SIG-M5 (cell line): ENCODE results near the gene CISD1.
A peak's percentile ranks its signal among the peaks of the same experiment; 100 is the strongest.
"Not testable (repeated sequence)": the region's sequence is repeated elsewhere in the genome, so short reads cannot be mapped to it uniquely, and the experiment has no call there.

Experiments used
- DNase-seq: peaks from one replicate; lab custom pipeline; 2025; lab: John Stamatoyannopoulos, UW

The CISD1 gene

DNA sequence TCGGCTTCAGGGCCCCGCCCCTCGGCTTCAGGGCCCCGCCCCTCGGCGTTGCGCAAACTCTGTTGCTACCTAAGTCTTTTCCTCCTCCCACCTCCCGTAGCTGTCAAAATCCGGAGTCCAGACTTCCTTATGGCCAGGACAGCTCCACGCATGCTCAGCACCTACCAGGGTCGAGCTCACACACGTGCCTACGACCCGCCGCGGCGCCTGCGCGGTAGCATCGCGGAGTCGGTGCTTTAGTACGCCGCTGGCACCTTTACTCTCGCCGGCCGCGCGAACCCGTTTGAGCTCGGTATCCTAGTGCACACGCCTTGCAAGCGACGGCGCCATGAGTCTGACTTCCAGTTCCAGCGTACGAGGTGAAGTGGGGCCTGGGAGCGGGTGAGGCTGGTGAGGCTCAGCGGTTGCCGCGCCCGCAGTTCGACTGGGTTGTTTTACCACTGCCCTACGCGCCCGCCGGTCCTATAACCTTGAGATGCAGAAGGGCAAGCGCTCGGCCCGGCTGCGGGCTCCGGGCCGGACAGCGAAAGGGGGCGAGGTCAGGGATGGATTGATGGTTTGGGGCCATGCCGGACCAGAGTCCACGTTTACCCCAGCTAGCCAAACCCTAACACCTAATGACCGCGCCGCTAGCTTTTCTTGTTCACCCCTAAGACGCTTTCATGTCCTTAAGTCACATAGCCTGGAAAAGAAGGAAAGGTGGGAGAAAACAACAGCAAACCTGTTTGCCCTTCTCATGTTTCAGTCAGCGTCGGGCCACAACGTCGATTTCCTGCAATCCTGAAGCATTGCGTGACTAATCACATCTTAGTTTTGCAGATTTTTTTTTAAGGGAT is at the start of gene CISD1:
Gene CISD1, plus strand, starts transcription at position 217 of the 836 bp plus-strand sequence. Its CDS starts 112 bp downstream, at position 329.
- DNase-seq = peak; percentile 79

DNA sequence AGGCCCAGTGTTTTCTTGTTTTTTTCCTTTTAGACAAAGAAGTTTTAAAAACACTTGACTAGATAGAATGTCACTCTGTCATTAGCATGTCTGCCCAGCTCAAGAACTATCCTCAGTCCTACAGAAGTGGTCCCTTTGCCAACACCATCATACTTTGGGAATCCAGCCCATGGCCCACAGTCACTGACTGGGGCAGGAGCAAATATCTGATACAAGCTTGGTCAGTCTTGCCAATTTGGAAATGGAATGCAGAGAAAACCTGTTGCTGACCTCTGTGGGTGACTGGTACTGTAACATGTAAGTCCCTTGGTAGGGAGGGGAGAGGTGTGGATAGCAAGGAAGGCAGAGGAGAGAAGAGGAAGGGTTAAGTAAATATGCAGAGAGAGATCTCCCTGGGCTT is 49.1 kb upstream of the CISD1 start:
- DNase-seq = no peak

DNA sequence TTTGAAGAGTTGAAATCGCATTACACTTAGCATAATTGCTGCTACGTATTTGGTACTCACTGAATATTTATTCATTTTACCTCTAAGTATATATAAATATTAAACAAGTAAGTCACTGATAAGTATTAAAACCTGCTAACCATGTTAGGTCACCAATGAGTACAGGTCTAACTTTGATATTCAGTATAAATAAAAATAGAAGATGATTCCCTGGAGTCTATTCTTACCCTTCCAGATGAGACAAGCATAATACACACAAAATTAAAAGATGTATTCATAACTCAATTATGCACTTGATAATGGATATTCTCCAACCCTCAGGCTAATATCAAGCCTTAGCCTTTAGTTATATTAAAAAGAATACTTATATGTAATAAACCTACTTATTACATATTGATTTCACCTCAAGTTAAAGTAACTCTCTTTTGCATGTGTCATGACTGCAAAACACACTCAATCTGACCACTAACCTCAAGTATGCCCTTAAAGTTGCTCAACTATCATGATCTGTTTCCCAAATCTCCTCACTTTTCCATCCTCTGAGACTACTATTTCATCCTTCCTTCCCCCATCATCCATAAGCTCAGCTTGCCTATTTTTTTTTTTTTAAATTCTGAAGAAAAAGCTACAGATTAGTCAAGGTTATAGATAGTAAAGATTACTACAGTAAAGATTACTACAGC is 48.1 kb upstream of the CISD1 start:
- no peak for DNase-seq

DNA sequence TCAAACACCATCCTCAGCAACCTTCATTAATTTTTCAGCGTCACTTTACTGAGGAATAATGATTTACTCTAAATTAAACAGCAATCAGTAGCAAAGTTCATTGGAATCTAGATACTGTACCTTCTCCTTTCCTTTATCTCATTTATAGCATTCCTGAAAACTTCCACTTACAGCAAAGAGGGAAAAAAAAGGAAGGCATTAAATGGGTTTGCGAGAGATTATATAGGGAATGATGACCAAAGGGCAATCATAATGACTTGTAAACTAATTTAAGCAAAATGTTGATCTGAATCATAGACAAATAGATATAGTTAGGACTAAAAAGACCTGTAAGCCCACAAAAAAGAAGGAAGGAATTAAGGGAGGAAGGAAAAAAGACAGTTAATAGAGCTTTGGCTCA is 43.3 kb upstream of the CISD1 start:
- no peak for DNase-seq

DNA sequence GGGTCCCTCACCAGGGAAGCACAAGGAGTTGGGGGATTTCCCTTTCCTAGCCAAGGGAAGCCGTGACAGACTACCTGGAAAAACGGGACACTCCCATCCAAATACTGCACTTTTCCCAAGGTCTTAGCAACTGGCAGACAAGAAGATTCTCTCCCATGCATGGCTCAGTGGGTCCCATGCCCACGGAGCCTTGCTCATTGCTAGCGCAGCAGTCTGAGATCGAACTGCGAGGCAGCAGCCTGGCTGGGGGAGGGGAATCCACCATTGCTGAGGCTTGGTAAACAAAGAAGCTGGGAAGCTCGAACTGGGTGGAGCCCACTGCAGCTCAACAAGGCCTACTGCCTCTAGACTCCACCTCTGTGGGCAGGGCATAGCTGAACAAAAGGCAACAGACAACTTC is 39.1 kb upstream of the CISD1 start:
- not testable (repeated sequence) for DNase-seq

DNA sequence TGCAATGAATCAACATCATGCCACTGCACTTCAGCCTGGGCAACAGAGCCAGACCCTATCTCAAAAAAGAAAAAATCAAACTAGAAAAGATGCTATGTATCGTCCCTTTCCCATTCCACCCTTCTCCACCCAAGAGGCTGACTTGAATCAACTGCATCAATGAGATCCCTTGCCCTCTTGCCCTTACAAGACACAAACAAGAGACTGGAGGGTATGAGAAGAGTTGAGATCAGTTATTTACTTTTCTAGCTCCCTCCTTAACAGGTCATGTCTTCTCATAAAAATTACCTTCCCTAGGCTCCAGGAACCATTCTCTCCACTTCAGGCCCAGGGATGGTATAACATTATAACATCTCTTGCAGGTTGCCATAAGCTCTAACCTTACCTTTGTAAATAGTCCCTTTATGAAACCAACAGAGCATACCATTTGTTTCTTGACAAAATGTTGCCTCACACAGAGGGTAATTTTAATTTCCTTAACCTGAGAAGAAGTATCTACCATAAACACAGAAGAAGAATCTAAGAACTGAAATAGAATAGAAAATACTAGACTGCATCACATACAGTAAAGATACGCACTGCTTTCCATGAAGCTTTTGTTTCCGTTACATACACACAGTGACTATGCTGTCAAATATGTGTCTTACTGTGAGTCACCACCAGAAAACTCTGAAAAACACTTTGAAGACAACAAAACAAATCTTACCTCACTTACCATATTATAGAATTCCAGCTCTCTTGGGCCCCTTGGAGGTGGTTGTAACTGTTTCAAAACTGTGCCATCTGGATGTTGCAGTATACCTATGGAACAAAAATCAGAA is 31.7 kb upstream of the CISD1 start:
- DNase-seq = no peak

DNA sequence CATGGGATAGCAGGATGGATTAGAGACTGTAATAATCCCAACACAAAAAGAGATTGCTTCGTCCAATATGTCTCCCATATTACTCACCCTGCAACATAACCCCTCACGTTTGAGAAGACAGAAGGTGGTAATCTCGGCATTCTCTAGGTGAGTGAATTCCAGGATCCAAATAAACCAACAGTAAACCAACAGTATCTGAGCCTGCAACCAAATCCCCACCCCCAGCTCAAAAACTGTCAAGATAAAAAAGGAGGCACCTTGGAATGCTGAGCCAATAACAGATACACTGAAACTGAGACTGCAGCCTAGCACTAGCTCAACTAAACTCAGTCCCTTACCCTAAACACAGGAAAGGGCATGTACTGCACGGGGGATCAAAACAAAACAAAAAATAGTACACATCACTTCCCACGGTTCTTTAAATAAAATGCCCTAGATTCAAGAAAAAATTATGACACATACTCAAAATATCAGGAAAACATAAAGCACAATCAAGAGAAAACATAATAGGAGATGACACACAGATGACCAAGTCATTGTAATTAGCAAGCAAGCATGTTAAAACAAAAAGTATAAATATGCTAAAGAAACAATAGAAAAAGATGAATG is 29.3 kb upstream of the CISD1 start:
- DNase-seq = no peak

DNA sequence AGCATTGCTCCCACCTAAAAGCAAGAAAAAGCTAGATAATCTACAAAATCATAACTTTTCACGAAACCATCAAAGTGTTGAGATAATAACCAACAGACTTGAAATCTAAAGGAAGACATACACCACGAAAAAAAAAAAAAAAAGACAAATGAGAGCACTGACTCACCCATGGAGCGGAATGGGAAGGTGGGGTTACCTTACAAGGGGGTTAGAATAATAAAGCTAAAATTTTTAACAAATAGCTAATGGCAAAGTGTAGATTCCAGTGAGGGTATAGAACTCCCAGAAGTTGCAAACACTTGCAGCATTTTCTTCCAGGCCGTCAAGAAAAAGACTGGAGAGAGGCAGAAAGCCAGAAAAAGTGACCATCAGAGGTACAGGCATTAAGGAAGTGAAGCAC is 28.4 kb upstream of the CISD1 start:
- DNase-seq = no peak

DNA sequence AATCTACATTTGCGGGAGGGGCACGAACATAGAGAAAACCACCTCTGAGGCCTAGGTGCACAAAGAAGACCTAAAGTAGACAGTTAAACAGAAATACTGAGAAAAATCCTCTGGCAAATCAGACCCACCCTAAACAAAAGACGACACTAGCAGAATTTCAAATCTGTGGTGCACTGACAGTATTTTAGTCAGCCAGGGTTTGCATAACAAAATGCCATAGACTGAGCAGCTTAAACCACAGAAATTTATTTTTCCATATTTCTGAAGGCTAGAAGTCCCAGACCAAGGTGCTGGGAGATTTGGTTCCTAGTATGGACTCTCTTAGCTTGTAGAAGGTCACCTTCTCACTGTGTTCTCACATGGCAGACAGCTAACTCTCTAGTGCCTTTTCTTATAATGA is 27.6 kb upstream of the CISD1 start:
- no peak for DNase-seq

DNA sequence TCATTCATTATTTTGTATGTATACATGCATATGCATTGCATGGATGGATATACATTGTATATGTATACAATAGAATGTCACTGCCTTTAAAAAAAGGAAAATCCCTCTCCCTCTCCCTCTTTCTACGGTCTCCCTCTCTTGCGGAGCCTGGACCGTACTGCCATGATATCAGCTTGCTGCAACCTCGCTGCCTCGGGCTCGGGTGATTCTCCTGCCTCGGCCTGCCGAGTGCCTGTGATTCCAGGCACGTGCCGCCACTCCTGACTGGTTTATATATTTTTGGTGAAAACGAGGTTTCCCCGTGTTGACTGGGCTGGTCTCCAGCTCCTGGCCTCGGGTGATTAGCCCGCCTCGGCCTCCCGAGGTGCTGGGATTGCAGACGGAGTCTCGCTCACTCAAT is 25.7 kb upstream of the CISD1 start:
- no peak for DNase-seq

DNA sequence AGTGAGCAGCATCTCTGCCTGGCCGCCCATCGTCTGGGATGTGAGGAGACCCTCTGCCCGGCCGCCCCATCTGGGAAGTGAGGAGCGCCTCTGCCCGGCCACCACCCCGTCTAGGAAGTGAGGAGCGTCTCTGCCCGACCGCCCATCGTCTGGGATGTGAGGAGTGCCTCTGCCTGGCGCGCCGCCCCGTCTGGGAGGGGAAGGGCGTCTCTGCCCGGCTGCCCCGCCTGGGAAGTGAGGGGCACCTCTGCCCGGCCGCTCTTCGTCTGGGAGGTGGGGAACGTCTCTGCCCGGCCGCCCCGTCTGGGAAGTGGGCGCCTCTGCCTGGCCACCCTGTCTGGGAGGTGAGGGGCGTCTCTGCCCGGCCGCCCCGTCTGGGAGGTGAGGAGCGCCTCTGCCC is 25.2 kb upstream of the CISD1 start:
- not testable (repeated sequence) for DNase-seq

DNA sequence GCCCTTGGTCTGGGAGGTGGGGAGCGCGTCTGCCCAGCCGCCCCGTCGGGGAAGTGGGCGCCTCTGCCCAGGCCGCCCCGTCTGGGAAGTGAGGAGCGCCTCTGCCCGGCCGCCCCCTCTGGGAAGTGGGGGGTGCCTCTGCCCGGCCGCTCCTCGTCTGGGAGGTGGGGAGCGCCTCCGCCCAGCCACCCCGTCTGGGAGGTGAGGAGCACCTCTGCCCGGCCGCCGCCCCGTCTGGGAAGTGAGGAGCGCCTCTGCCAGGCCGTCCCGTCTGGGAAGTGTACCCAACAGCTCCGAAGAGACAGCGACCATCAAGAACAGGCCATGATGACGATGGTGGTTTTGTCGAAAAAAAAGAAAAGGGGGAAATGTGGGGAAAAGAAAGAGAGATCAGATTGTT is 24.7 kb upstream of the CISD1 start:
- DNase-seq = not testable (repeated sequence)

DNA sequence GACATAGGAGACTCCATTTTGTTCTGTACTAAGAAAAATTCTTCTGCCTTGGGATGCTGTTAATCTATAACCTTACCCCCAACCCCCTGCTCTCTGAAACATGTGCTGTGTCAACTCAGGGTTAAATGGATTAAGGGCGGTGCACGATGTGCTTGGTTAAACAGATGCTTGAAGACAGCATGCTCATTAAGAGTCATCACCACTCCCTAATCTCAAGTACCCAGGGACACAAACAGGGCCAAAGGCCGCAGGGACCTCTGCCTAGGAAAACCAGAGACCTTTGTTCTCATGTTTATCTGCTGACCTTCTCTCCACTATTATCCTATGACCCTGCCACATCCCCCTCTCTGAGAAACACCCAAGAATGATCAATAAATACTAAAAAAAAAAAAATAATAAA is 24.3 kb upstream of the CISD1 start:
- not testable (repeated sequence) for DNase-seq

DNA sequence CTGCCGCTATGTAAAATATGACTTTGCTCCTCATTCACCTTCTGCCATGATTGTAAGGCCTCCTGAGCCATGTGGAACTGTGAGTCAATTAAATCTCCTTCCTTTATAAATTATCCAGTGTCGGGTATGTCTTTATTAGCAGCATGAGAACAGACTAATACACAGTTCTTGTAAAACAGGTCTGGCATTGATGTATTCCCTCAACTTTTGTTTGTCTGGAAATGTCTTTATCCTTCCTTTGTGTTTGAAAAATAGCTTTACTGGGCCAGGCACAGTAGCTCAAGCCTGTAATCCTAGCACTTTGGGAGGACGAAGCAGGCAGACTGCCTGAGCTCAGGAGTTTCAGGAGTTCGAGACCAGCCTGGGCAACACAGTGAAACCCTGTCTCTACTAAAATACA is 15.8 kb upstream of the CISD1 start:
- no peak for DNase-seq

DNA sequence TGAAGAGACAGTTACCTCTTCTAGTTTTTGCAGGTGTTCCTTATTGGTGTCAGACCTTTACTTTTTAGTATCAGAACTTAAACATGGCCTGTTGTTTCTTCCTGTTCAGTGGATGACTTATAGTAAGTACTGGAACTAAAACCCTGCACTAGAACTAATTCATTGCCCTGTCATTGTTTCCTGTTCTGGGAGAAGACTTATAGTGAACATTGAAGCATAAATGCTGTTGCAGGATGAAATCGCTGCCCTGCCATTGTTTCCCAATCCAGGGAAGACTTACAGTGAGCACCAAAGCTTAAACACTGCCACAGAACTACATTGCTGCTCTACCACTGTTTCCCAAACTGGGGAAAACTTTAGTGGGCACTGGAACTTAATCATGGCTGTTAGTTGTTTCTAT is 14.3 kb upstream of the CISD1 start:
- no peak for DNase-seq

DNA sequence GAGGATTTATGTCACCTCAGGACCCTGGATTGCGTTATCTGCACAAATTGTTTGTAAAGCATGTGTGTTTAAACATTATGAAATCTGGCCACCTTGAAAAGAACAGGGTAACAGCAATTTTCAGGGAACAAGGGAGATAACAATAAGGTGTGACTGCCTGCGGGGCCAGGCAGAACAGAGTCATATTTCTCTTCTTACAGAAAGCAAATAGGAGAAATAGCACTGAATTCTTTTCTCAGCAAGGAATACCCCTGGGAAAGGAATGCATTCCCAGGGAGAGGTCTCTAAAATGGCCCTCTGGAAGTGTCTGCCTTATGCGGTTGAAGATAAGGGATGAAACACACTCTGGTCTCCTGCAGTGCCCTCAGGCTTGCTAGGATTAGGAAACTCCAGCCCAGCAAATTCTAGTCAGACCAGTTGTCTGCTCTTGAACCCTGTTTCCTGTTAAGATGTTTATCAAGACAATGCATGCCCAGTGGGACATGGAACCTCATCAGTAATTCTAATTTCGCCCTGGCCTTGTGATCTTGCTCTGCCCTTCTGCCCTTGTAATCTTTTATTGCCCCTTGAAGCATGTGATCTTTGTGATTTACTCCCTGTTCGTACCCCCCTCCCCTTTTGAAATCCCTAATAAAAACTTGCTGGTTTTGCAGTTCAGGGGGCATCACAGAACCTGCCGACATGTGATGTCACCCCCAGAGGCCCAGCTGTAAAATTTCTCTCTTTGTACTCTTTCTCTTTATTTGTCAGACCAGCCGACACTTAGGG is 12.8 kb upstream of the CISD1 start:
- not testable (repeated sequence) for DNase-seq

DNA sequence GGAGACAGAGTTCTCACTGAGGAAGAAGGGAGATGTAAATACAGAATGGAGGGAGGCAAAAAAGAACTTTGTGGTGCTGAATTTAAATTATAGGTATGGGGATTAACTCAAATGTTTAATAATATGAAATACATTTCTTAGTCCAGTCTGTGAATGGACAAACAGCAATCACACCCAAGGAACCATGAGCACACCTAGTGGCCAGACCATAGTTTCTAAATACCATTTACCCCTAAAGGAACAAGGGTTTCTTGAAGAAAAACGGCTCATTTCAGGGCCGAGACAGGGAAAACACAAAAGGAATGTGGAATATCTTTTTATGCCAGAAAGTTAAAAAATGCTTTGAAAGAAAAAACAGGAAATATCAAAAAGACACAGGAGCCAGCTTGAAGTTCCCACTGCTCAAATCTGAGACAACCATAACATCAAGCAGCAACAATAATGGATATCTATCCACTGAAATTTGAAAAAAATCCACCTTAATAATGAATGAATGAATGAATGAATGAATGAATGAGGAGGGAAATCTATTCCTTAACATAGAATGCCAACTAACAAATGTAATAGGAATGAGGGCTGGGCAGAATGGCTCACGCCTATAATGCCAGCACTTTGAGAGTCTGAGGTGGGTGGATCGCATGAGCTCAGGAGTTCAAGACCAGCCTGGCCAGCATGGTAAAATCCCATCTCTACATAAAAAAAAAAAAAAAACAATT is 9.8 kb upstream of the CISD1 start:
- DNase-seq = no peak

DNA sequence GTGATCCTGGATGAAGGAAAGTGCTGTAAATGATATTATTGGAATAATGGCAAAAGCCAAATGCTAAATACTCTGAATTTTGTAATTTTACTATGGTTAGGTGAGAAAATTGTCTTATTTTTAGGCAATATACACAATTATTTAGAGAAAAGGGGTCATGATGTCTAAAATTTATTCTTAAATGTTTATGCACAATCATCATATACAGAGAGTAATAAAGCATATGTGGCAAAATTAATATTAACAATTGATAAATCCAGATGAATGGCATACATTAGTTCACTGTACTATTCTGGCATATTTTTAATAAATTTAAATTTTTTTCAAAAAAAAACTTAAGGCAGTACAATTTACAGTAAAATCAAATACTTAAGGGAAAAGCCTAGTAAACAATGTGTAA is 8.6 kb upstream of the CISD1 start:
- DNase-seq = no peak

DNA sequence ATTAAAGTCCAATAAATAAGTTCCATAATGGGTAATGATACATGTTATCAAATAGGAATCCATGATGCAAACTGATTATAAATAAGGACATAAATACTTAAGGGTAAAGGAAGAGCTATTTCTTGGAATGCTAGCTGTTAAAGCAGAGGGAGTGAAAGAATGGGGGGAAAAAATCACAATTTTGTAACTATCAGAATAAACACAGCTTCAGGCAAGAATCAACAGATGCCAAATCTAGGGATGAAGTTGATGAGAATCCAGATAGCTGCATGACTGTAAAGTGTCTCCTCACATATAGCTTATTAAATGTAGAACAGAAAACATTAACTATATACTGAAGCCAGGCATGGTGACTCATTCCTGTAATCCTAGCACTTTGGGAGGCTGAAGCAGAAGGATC is 6.2 kb upstream of the CISD1 start:
- DNase-seq = no peak

DNA sequence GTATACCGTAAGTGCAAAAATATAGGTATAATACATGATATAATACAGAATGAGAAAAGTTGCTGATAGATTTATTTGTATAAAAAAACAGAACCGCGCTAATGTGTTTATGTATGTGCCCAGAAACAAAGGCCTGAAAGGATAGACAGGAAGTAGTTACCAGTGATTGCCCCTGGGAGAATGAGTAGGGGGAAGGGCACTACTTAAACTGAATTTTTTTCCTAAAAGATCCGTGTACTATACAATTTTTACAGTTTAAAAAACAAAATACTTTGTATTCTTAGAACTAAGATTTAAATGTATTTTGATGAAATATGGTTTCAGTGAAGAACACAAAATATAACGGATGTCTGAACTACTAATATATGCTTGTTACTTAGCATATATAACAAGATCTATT is 4.2 kb upstream of the CISD1 start:
- no peak for DNase-seq

DNA sequence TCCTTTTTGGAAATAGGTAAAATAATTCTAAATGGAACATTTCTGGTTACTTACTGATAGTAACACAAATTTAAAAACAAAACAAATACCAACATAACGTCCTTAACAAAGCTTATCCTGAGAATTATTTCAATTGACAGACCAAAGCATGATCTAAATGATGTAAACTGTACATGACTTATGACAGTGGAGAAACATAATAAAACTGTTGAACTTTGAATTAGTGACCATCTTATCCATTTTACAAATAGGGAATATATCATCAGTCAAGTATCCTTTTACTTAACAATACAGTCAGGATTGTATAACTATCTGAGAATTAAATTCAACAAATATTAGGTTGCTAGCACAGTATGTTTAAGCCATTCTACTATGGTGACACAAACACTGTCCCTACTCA is 3.7 kb upstream of the CISD1 start:
- DNase-seq = no peak
